ENCODE data around the gene APBA2. TPM values are rescaled to one million over a fixed set of nuclear protein-coding genes. Genes with fewer than 3 reads are reported as not detected.
A peak's percentile ranks its signal among the peaks of the same experiment; 100 is the strongest.
"Not testable (repeated sequence)": the region's sequence is repeated elsewhere in the genome, so short reads cannot be mapped to it uniquely, and the experiment has no call there.

APBA2 gene
- total RNA-seq, 2 experiments from 2014 or later, result not detected

- TF ChIP-seq EZH2phosphoT487 (IDR thresholded peaks at IDR 0.05; ENCODE audit: borderline replicate concordance, low read depth, low read length) (no peak), CTCF (conservative IDR thresholded peaks at IDR 0.05; ENCODE audit: low read length) (no peak)
Observed at GRCh38 chr15:29100486-29101000, 214.8 kb downstream of the APBA2 start.

GRCh38 chr15:29101491-29101890, 215.7 kb downstream of the APBA2 start:
- Histone ChIP-seq H3K9me3 (ENCODE audit: low read length) (no peaks in the 10 kb centered on the region), H4K20me1 (ENCODE audit: insufficient read depth, low read length) (no peaks in the 10 kb centered on the region), H3K4me1 (ENCODE audit: insufficient read depth, low read length, poor library complexity, severe bottlenecking) (no peaks in the 10 kb centered on the region), H3K36me3 (ENCODE audit: insufficient read depth, low read length) (no peaks in the 10 kb centered on the region), H3K4me3 (ENCODE audit: low read depth, low read length, poor library complexity, severe bottlenecking) (no peak overlapping the region), H2AFZ (ENCODE audit: low read length) (no peak overlapping the region), H3K9me2 (ENCODE audit: insufficient read depth, low read length) (no peaks in the 10 kb centered on the region), H3K27ac (ENCODE audit: low read depth, low read length, poor library complexity, severe bottlenecking) (no peak overlapping the region), H3K79me2 (ENCODE audit: insufficient read depth, low read depth, low read length) (no peaks in the 10 kb centered on the region), H3K4me2 (ENCODE audit: low read length) (no peak overlapping the region)
- TF ChIP-seq EZH2phosphoT487 (IDR thresholded peaks at IDR 0.05; ENCODE audit: borderline replicate concordance, low read depth, low read length) (no peak), CTCF (conservative IDR thresholded peaks at IDR 0.05; ENCODE audit: low read length) (no peak)
- no peak for DNase-seq (ENCODE audit: low spot score)
- ChIA-PET CTCF (ENCODE audit: unreplicated experiment) (no interaction called here), POLR2A (no interaction called here)
- intact Hi-C loops (cut with micrococcal nuclease; ENCODE audit: unreplicated experiment), result no loop called here
- no TSS peak for BruUV-seq (replicated peaks)

More at GRCh38 chr15:29100486-29101000, 214.8 kb downstream of the APBA2 start:
- Histone ChIP-seq H3K79me2 (ENCODE audit: insufficient read depth, low read depth, low read length) (no peaks in the 10 kb centered on the region), H3K9me2 (ENCODE audit: insufficient read depth, low read length) (no peaks in the 10 kb centered on the region), H4K20me1 (ENCODE audit: insufficient read depth, low read length) (no peaks in the 10 kb centered on the region), H3K9me3 (ENCODE audit: low read length) (no peaks in the 10 kb centered on the region), H3K4me3 (ENCODE audit: low read depth, low read length, poor library complexity, severe bottlenecking) (no peak overlapping the region), H3K27ac (ENCODE audit: low read depth, low read length, poor library complexity, severe bottlenecking) (no peak overlapping the region), H3K36me3 (ENCODE audit: insufficient read depth, low read length) (no peaks in the 10 kb centered on the region), H2AFZ (ENCODE audit: low read length) (no peak overlapping the region), H3K4me1 (ENCODE audit: insufficient read depth, low read length, poor library complexity, severe bottlenecking) (no peaks in the 10 kb centered on the region), H3K4me2 (ENCODE audit: low read length) (no peak overlapping the region)
- intact Hi-C loops (cut with micrococcal nuclease; ENCODE audit: unreplicated experiment), result no loop called here
- no peak for DNase-seq (ENCODE audit: low spot score)
- ChIA-PET CTCF (ENCODE audit: unreplicated experiment) (no interaction called here), POLR2A (no interaction called here)
- no TSS peak for BruUV-seq (replicated peaks)

GRCh38 chr15:29102173-29102794, 216.5 kb downstream of the APBA2 start:
- intact Hi-C loops (cut with micrococcal nuclease; ENCODE audit: unreplicated experiment); H3K4me2 ChIP-seq (ENCODE audit: low read length); CTCF ChIA-PET (ENCODE audit: unreplicated experiment); BruUV-seq (replicated peaks); H3K9me3 ChIP-seq (ENCODE audit: low read length); H3K9me2 ChIP-seq (ENCODE audit: insufficient read depth, low read length); H3K4me1 ChIP-seq (ENCODE audit: insufficient read depth, low read length, poor library complexity, severe bottlenecking); H3K36me3 ChIP-seq (ENCODE audit: insufficient read depth, low read length); H3K4me3 ChIP-seq (ENCODE audit: low read depth, low read length, poor library complexity, severe bottlenecking); H3K79me2 ChIP-seq (ENCODE audit: insufficient read depth, low read depth, low read length); H2AFZ ChIP-seq (ENCODE audit: low read length); H3K27ac ChIP-seq (ENCODE audit: low read depth, low read length, poor library complexity, severe bottlenecking); POLR2A ChIA-PET; H4K20me1 ChIP-seq (ENCODE audit: insufficient read depth, low read length): not testable (repeated sequence)
- peak; percentile 83 for TF ChIP-seq CTCF (conservative IDR thresholded peaks at IDR 0.05; ENCODE audit: low read length)
- peak; percentile 64 for DNase-seq (ENCODE audit: low spot score)

Measured in OCI-LY7 (cell line).